HepG2 (cell line): ENCODE results near the gene HOXC4. TPM values are rescaled to one million over a fixed set of nuclear protein-coding genes. Genes with fewer than 3 reads are reported as not detected.

Experiments used
- ATAC-seq: fragments of 200-7000 bp; cut with Tn5 transposase; 3 replicates; pipeline ENCODE4 v1.9.1; 2020; ENCODE audit warnings: mild to moderate bottlenecking, moderate library complexity
- BruUV-seq: library from RNA; stranded (reverse); fragments of 400-500 nt; replicated peaks from 2 replicates; lab custom pipeline; 2021; lab: Mats Ljungman, UMichigan
- CTCF ChIA-PET: fragments of 300-600 bp; formaldehyde crosslinking; extraction: SDS; loops from one replicate; lab custom pipeline; 2021; ENCODE audit warnings: low total read pairs, inconsistent platforms, low intra/inter-chr PET ratio; lab: Yijun Ruan, JAX
- POLR2A ChIA-PET: fragments of 350-600 bp; sonication (Branson Sonifier 250); formaldehyde crosslinking; loops from one replicate; lab custom pipeline; 2020; ENCODE audit warnings: antibody characterized with exemption, inconsistent platforms; lab: Yijun Ruan, JAX
- DNase-seq: peaks from one replicate; pipeline ENCODE4 v3.0.0-alpha.2; 2015; ENCODE audit warnings: low spot score
- FAIRE-seq: peaks from 3 replicates; lab custom pipeline; 2011; peaks lifted over from hg19 to GRCh38; lab: Jason Lieb, UNC
- H2AFZ ChIP-seq: one replicate; pipeline ENCODE4 v1.6.1; 2011; ENCODE audit warnings: low read length, inconsistent platforms
- H3K27ac ChIP-seq: fragments of 300-600 bp; 3 replicates; pipeline ENCODE4 v1.8.0; 2011; ENCODE audit warnings: mixed run types, mild to moderate bottlenecking, mixed read lengths, low read length, inconsistent platforms; ENCODE audit not compliant: insufficient read depth; ENCODE audit errors: extremely low read length
- H3K27me3 ChIP-seq, 2 experiments: fragments of 200-600 bp in 1 of 2; 2 replicates in 1 of 2; 3 replicates in 1 of 2; pipeline versions ENCODE4 v1.6.0 to v1.8.0; 2011; ENCODE audit warnings: low read length in 2 of 2, mild to moderate bottlenecking in 2 of 2, moderate library complexity in 2 of 2, inconsistent platforms in 1 of 2; ENCODE audit not compliant: insufficient read depth in 2 of 2, control insufficient read depth in 1 of 2
- H3K36me3 ChIP-seq, 2 experiments: fragments of 200-600 bp in 1 of 2; replicated peaks in 1 of 2; 2 replicates in 1 of 2; 3 replicates in 1 of 2; pipeline versions ENCODE4 v1.5.1 to v1.8.0; 2011; ENCODE audit warnings: low read length in 2 of 2, inconsistent platforms in 1 of 2; ENCODE audit not compliant: insufficient read depth in 2 of 2, control insufficient read depth in 1 of 2
- H3K4me1 ChIP-seq: 2 replicates; pipeline ENCODE4 v1.5.1; 2012; ENCODE audit warnings: low read length, inconsistent platforms; ENCODE audit not compliant: insufficient read depth
- H3K4me2 ChIP-seq: 2 replicates; pipeline ENCODE4 v1.6.0; 2011; ENCODE audit warnings: low read depth, low read length, inconsistent platforms
- H3K4me3 ChIP-seq, 3 experiments: fragments of 200-600 bp in 1 of 3; sonication (generic), shearing (Covaris generic) in 1 of 3; replicated peaks in 1 of 3; 2 replicates each; pipeline ENCODE4 v1.5.1; 2011 to 2016; ENCODE audit warnings: low read length in 3 of 3, inconsistent platforms in 2 of 3, low read depth in 2 of 3, mild to moderate bottlenecking in 2 of 3, control low read depth in 1 of 3, mixed read lengths in 1 of 3; ENCODE audit not compliant: insufficient read depth in 1 of 3
- H3K79me2 ChIP-seq: one replicate; pipeline ENCODE4 v1.6.1; 2011; ENCODE audit warnings: low read length, inconsistent platforms; ENCODE audit not compliant: insufficient read depth
- H3K9ac ChIP-seq: 2 replicates; pipeline ENCODE4 v1.6.0; 2011; ENCODE audit warnings: mild to moderate bottlenecking, low read depth, low read length, inconsistent platforms; ENCODE audit not compliant: insufficient read depth
- H3K9me3 ChIP-seq: 2 replicates; pipeline ENCODE4 v1.5.1; 2012; ENCODE audit warnings: mild to moderate bottlenecking, low read length
- H4K20me1 ChIP-seq: 2 replicates; pipeline ENCODE4 v1.6.0; 2011; ENCODE audit warnings: inconsistent platforms, mild to moderate bottlenecking, low read length, moderate library complexity; ENCODE audit not compliant: insufficient read depth
- CC2D1A ChIP-seq: sonication (generic); formaldehyde crosslinking; IDR thresholded peaks from 2 replicates; pipeline ENCODE4 v1.8.1; 2023; ENCODE audit warnings: mild to moderate bottlenecking, missing genetic modification reagents
- CENPT ChIP-seq: sonication (generic); formaldehyde crosslinking; IDR thresholded peaks from 2 replicates; pipeline ENCODE4 v1.8.0; 2022; ENCODE audit warnings: low read depth, mild to moderate bottlenecking, moderate library complexity, missing genetic modification reagents
- FOSL1 ChIP-seq: sonication (generic); formaldehyde crosslinking; IDR thresholded peaks from 2 replicates; pipeline ENCODE4 v1.9.0; 2021; ENCODE audit warnings: missing genetic modification reagents, borderline replicate concordance
- ISL2 ChIP-seq: sonication (generic); formaldehyde crosslinking; IDR thresholded peaks from 2 replicates; pipeline ENCODE4 v1.5.0; 2020; ENCODE audit warnings: missing genetic modification reagents
- KAT8 ChIP-seq: IDR thresholded peaks from 2 replicates; pipeline ENCODE4 v1.6.1; 2016; ENCODE audit warnings: missing genetic modification reagents, missing compliant biosample characterization
- KLF12 ChIP-seq: sonication (generic); formaldehyde crosslinking; IDR thresholded peaks from 2 replicates; pipeline ENCODE4 v1.4.0; 2020; ENCODE audit warnings: missing genetic modification reagents, borderline replicate concordance
- MBNL3 ChIP-seq: fragments of 250-450 bp; sonication (Bioruptor Pico); conservative IDR thresholded peaks from 2 replicates; pipeline ENCODE4 v1.8.0; 2022; ENCODE audit warnings: mild to moderate bottlenecking, inconsistent platforms
- MTERF4 ChIP-seq: sonication (generic); formaldehyde crosslinking; IDR thresholded peaks from 2 replicates; pipeline ENCODE4 v1.8.0; 2023; ENCODE audit warnings: mild to moderate bottlenecking, missing genetic modification reagents
- NR2F6 ChIP-seq, 2 experiments: IDR thresholded peaks; 2 replicates each; pipeline ENCODE4 v1.6.1; 2016; ENCODE audit warnings: antibody characterized with exemption in 1 of 2, mild to moderate bottlenecking in 1 of 2
- ZFX ChIP-seq: sonication (generic); formaldehyde crosslinking; IDR thresholded peaks from 2 replicates; pipeline ENCODE4 v1.4.0; 2020; ENCODE audit warnings: mild to moderate bottlenecking, low read depth, missing genetic modification reagents, moderate library complexity
- ZNF383 ChIP-seq: sonication (generic); formaldehyde crosslinking; IDR thresholded peaks from 2 replicates; pipeline ENCODE4 v1.4.0; 2020; ENCODE audit warnings: missing genetic modification reagents, mild to moderate bottlenecking, borderline replicate concordance
- ZNF44 ChIP-seq: sonication (generic); formaldehyde crosslinking; IDR thresholded peaks from 2 replicates; pipeline ENCODE4 v1.5.1; 2020; ENCODE audit warnings: mild to moderate bottlenecking, missing genetic modification reagents
- ZNF780A ChIP-seq: sonication (generic); formaldehyde crosslinking; IDR thresholded peaks from 2 replicates; pipeline ENCODE4 v1.8.0; 2022; ENCODE audit warnings: mild to moderate bottlenecking, missing genetic modification reagents, moderate library complexity
- ZNF781 ChIP-seq: sonication (generic); formaldehyde crosslinking; IDR thresholded peaks from 2 replicates; pipeline ENCODE4 v1.5.1; 2020; ENCODE audit warnings: borderline replicate concordance, mild to moderate bottlenecking, missing genetic modification reagents; ENCODE audit errors: not compliant biosample characterization
- ZSCAN31 ChIP-seq: sonication (generic); formaldehyde crosslinking; IDR thresholded peaks from 2 replicates; pipeline ENCODE4 v1.5.0; 2020; ENCODE audit warnings: low read depth, mild to moderate bottlenecking, missing genetic modification reagents
- in situ Hi-C: cut with HindIII; loops from 2 replicates; pipeline ENCODE4 v1.10.0; 2017; ENCODE audit warnings: low pct_unique_long_range_greater_than_20kb; ENCODE audit not compliant: extremely low pct_ligation_motif_present
- intact Hi-C: fragments of 100-400 bp; cut with micrococcal nuclease; formaldehyde crosslinking; loops from one replicate; pipeline ENCODE4 v1.10.0; 2022; ENCODE audit not compliant: unreplicated experiment
- polyA plus RNA-seq, 8 experiments: library from polyadenylated mRNA; depleted of rRNA in 3 of 8; stranded (reverse) in 7 of 8; unstranded in 1 of 8; fragments of >200 nt; fragmentation: Illumina TruSeq in 4 of 8; extraction: Trizol in 4 of 8; gene quantifications; 2 replicates each; pipeline versions ENCODE4 v1.2.1 to v1.2.3, GENCODE V29; 2011 to 2016; ENCODE audit warnings: low read depth in 4 of 8, missing spikeins in 1 of 8, mixed read lengths in 1 of 8; ENCODE audit not compliant: insufficient read depth in 1 of 8
- total RNA-seq, 5 experiments: library from RNA; depleted of rRNA; stranded (reverse); fragments of >200 nt; fragmentation: Illumina TruSeq; extraction: Trizol; gene quantifications; 2 replicates each; pipeline ENCODE4 v1.2.3, GENCODE V29; 2016; ENCODE audit warnings: low read depth in 1 of 5
- TF ChIP-seq, protein P1 (sequence below): sonication (generic); formaldehyde crosslinking; IDR thresholded peaks from 2 replicates; pipeline ENCODE4 v1.4.0; 2020; ENCODE audit warnings: missing genetic modification reagents
- TF ChIP-seq, protein P2 (sequence below): IDR thresholded peaks from 2 replicates; pipeline ENCODE4 v1.6.1; 2016; ENCODE audit warnings: low read depth

Gene HOXC4
- total and polyA plus RNA-seq, 2 of the 13 experiments (the other 11 are each of a cell fraction or from before 2014, with no cell fraction given): not detected

- no peaks in the 10 kb centered on the region for H4K20me1 ChIP-seq
- no peaks in the 10 kb centered on the region for H3K36me3 ChIP-seq
- TF ChIP-seq, protein P1, sequence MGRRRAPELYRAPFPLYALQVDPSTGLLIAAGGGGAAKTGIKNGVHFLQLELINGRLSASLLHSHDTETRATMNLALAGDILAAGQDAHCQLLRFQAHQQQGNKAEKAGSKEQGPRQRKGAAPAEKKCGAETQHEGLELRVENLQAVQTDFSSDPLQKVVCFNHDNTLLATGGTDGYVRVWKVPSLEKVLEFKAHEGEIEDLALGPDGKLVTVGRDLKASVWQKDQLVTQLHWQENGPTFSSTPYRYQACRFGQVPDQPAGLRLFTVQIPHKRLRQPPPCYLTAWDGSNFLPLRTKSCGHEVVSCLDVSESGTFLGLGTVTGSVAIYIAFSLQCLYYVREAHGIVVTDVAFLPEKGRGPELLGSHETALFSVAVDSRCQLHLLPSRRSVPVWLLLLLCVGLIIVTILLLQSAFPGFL: no peak
- TF ChIP-seq KAT8 (CRISPR knock-in tag): no peak
- no peak for TF ChIP-seq KLF12 (CRISPR knock-in tag)
- no peak for TF ChIP-seq ZSCAN31 (CRISPR knock-in tag)
- no peak for TF ChIP-seq ZNF780A (CRISPR knock-in tag)
- no peak for TF ChIP-seq NR2F6 (IDR thresholded peaks at IDR 0.05)
- no peak for TF ChIP-seq NR2F6 (CRISPR knock-in tag; IDR thresholded peaks at IDR 0.05)
- no peak for TF ChIP-seq ZNF383 (CRISPR knock-in tag)
- TF ChIP-seq ISL2 (CRISPR knock-in tag): no peak
- TF ChIP-seq FOSL1: no peak
- TF ChIP-seq MBNL3: no peak
- TF ChIP-seq CC2D1A (CRISPR knock-in tag): no peak
- TF ChIP-seq, protein P2, sequence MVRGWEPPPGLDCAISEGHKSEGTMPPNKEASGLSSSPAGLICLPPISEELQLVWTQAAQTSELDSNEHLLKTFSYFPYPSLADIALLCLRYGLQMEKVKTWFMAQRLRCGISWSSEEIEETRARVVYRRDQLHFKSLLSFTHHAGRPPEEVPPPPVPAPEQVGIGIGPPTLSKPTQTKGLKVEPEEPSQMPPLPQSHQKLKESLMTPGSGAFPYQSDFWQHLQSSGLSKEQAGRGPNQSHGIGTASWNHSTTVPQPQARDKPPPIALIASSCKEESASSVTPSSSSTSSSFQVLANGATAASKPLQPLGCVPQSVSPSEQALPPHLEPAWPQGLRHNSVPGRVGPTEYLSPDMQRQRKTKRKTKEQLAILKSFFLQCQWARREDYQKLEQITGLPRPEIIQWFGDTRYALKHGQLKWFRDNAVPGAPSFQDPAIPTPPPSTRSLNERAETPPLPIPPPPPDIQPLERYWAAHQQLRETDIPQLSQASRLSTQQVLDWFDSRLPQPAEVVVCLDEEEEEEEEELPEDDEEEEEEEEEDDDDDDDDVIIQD: no peak
- TF ChIP-seq CENPT (CRISPR knock-in tag): no peak
- no peak for TF ChIP-seq ZNF44 (CRISPR knock-in tag)
- no peak for TF ChIP-seq MTERF4 (CRISPR knock-in tag)
- TF ChIP-seq ZFX (CRISPR knock-in tag): no peak
- no peak for TF ChIP-seq ZNF781
- no peaks in the 10 kb centered on the region for H3K79me2 ChIP-seq
- H3K9me3 ChIP-seq: no peaks in the 10 kb centered on the region
- POLR2A ChIA-PET: no interaction called here
- CTCF ChIA-PET: no interaction called here
- intact Hi-C loops (no loop called here), in situ Hi-C loops (no loop called here)
- H3K27me3 ChIP-seq: peaks cover 8 to 60% of the 10 kb centered on the region in 2 experiments; a peak in 4 of 5 replicates
- FAIRE-seq: no peak
- DNase-seq: no peak
- H2AFZ ChIP-seq: no peak overlapping the region
- no peaks in the 10 kb centered on the region for H3K4me1 ChIP-seq
- no peak overlapping the region for H3K4me2 ChIP-seq
- no peak for ATAC-seq
- H3K4me3 ChIP-seq: no peak overlapping the region
- no peak overlapping the region for H3K27ac ChIP-seq
- no TSS peak for BruUV-seq
- no peak overlapping the region for H3K9ac ChIP-seq
These were observed 2.5 kb downstream of the HOXC4 start for GRCh38 chr12:54056110-54056509.
